Measurements from ENCODE around the gene ZNF385C.

ZNF385C gene

GRCh38 chr17:42038221-42038973 is 59.9 kb downstream of the ZNF385C start:
- Histone ChIP-seq H3K27me3 (peaks cover 0 to 29% of the 10 kb centered on the region in 2 donors), H3K27ac (no peak overlapping the region), H3K4me1 (peaks cover 0 to 10% (median 2%) of the 10 kb centered on the region in 4 donors), H3K4me3 (no peak overlapping the region), H3K9me3 (no peaks in the 10 kb centered on the region), H3K36me3 (peaks cover 0 to 10% (median 0%) of the 10 kb centered on the region in 3 donors)
- no peak for DNase-seq
- intact Hi-C loops (cut with DNase I; ENCODE audit: low total_unique reads), result no loop called here
- TF ChIP-seq, protein P1, sequence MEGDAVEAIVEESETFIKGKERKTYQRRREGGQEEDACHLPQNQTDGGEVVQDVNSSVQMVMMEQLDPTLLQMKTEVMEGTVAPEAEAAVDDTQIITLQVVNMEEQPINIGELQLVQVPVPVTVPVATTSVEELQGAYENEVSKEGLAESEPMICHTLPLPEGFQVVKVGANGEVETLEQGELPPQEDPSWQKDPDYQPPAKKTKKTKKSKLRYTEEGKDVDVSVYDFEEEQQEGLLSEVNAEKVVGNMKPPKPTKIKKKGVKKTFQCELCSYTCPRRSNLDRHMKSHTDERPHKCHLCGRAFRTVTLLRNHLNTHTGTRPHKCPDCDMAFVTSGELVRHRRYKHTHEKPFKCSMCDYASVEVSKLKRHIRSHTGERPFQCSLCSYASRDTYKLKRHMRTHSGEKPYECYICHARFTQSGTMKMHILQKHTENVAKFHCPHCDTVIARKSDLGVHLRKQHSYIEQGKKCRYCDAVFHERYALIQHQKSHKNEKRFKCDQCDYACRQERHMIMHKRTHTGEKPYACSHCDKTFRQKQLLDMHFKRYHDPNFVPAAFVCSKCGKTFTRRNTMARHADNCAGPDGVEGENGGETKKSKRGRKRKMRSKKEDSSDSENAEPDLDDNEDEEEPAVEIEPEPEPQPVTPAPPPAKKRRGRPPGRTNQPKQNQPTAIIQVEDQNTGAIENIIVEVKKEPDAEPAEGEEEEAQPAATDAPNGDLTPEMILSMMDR (IDR thresholded peaks at IDR 0.05), result no peak

DNA sequence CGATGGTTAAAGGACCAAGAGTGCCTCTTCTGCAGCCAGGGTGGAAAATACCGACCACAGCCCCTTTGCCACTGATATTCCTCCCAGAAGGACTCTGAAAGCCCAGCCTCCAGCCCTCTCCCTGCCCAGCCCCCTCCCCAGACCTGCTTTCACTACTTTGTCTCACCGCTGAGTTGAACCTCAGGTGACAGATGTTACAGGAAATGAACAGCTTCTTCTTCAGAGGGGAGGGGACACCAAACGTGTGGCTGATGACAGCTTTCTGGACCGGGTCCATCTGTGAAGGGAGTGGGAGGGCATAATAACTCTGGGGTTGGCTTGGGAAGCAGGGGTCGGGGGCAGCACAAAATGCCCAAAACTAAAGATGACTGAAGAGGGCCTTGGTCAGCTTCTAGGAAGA is 64.2 kb downstream of the ZNF385C start:
- Histone ChIP-seq H3K27me3 (peaks cover 0 to 21% of the 10 kb centered on the region in 2 donors), H3K4me1 (no peaks in the 10 kb centered on the region), H3K9me3 (no peaks in the 10 kb centered on the region), H3K36me3 (no peaks in the 10 kb centered on the region), H3K27ac (no peak overlapping the region), H3K4me3 (no peak overlapping the region)
- intact Hi-C loops (cut with DNase I; ENCODE audit: low total_unique reads), result no loop called here
- TF ChIP-seq, protein P1 (IDR thresholded peaks at IDR 0.05), result no peak
- no peak for DNase-seq

DNA sequence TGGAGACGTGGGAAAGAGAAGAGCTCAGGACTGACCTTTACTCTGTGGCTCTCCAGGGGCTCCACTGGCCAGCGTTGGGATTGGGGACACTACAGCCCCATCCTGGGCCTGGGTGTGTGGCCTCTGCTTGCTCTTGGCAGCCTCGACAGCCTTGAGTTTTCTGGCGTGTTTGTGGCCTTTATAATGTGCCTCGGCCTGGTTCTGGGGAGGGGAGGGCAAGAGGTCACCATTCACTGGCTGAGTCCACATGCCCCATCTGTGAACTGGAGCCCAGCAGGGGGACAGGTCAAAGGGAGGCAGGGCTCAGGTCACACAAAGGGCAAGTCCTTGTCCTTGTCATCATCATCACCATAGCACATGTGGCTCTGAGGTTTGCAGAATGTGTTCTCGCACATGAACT is 66.7 kb downstream of the ZNF385C start:
- H3K9me3 ChIP-seq, result no peaks in the 10 kb centered on the region

DNA sequence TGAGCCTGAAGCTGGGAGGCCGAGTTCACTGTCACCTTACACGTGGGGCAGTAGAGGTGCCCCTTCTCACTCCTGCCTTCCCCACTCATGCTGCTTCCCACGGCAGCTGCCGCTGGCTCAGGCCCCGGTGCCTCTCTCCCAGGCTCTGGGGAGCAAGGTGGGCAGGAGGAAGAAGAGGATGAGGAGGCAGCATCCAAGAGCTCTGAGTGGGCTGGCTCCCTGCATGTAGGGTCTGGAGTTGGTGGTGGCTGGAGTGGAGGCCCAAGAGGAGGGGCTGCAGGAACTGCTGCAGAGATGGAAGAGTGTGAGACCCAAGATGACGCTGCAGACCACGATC is 69.5 kb downstream of the ZNF385C start:
- no peaks in the 10 kb centered on the region for H3K9me3 ChIP-seq
- no peak overlapping the region for H3K27ac ChIP-seq
- H3K27me3 ChIP-seq, result peaks cover 0 to 27% of the 10 kb centered on the region in 2 donors
- no peak overlapping the region for H3K4me3 ChIP-seq
- no peak for DNase-seq
- peaks cover 5 to 8% (median 6%) of the 10 kb centered on the region in 3 donors for H3K36me3 ChIP-seq
- intact Hi-C loops (cut with DNase I; ENCODE audit: low total_unique reads), result no loop called here
- peaks cover 0 to 11% (median 5%) of the 10 kb centered on the region in 4 donors for H3K4me1 ChIP-seq
- TF ChIP-seq, protein P1 (IDR thresholded peaks at IDR 0.05), result no peak

More for the DNA sequence above, 66.7 kb downstream of the ZNF385C start:
- H3K27ac ChIP-seq, result no peak overlapping the region
- intact Hi-C loops (cut with DNase I; ENCODE audit: low total_unique reads), result no loop called here
- no peaks in the 10 kb centered on the region for H3K36me3 ChIP-seq
- H3K4me1 ChIP-seq, result no peaks in the 10 kb centered on the region
- TF ChIP-seq, protein P1 (IDR thresholded peaks at IDR 0.05), result no peak
- peaks cover 0 to 26% of the 10 kb centered on the region in 2 donors for H3K27me3 ChIP-seq
- no peak for DNase-seq
- H3K4me3 ChIP-seq, result no peak overlapping the region

DNA sequence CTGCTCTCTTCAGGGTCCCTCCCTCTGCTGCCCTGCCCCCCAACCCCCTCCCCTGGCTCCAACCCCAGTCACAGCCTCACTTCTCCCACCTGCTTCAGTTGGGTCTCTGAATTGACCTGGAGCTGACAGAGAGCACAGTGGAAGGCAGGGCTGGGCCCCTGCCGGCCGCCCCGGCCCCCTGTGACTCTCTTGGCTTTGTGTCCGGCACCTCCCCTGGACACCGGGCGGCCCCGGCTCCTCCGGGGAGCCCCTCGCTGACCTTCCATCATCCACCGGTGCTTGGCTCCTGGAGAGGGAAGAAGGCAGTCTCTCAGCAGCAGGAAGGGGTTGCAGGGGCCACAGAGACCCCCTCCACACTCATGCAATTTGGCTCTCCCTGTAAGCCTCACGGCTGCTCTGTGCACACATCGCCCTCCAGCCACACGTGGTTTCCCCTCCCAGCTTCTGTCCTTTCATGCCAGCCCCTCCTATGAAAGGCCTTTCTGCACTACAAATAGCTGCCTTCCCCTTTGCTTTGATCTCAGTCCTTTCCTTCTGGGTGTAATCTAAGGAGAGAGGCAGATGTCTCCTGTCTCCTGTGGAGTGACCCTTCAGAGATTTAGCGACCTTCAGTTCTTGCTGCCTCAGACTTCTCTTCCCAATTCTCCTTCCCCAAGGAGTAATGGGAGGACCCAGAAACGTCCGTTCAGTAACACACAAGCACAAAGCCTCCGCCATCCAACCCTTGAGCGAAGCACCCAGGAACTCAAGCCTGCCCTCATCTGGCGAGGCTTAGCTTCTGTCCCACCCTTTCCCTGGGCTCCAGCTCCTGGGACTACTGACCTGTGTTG is 70.1 kb downstream of the ZNF385C start:
- intact Hi-C loops (cut with DNase I; ENCODE audit: low total_unique reads), result no loop called here
- no peak overlapping the region for H3K27ac ChIP-seq
- H3K27me3 ChIP-seq, result peaks cover 0 to 25% of the 10 kb centered on the region in 2 donors
- DNase-seq, result no peak
- TF ChIP-seq, protein P1 (IDR thresholded peaks at IDR 0.05), result no peak
- no peak overlapping the region for H3K4me3 ChIP-seq
- H3K36me3 ChIP-seq, result peaks cover 10 to 14% (median 10%) of the 10 kb centered on the region in 3 donors
- H3K4me1 ChIP-seq, result peaks cover 0 to 11% (median 5%) of the 10 kb centered on the region in 4 donors
- no peaks in the 10 kb centered on the region for H3K9me3 ChIP-seq
